Gastrocnemius medialis (tissue), 4 donors: ENCODE results near the gene GPER1. TPM values are rescaled to one million over a fixed set of nuclear protein-coding genes. Genes with fewer than 3 reads are reported as not detected.
"Not testable (repeated sequence)": the region's sequence is repeated elsewhere in the genome, so short reads cannot be mapped to it uniquely, and the experiment has no call there.

Source experiments
- ATAC-seq, 2 donors: fragments of 150-250 bp; one replicate each; pipeline ENCODE4 v1.9.1; 2016
- DNase-seq, 2 donors: peaks; one replicate each; pipeline ENCODE4 v3.0.0-alpha.2; 2019
- H3K27ac ChIP-seq, 4 donors: fragments of 200-600 bp; sonication (generic); 1 replicate in 1 of 4; 2 replicates in 3 of 4; pipeline ENCODE4 v1.5.1; 2016 to 2018; ENCODE audit warnings: mild to moderate bottlenecking in 2 of 4, moderate library complexity in 1 of 4
- H3K27me3 ChIP-seq, 3 donors: fragments of 200-600 bp; sonication (generic) in 2 of 3; 1 replicate in 1 of 3; 2 replicates in 2 of 3; pipeline versions ENCODE4 v1.5.1 to v1.6.0; 2016 to 2019; ENCODE audit warnings: mild to moderate bottlenecking in 1 of 3, moderate library complexity in 1 of 3
- H3K36me3 ChIP-seq, 2 donors: fragments of 200-600 bp; sonication (generic) in 1 of 2; one replicate each; pipeline ENCODE4 v1.5.1; 2017 to 2018
- H3K4me1 ChIP-seq, 2 donors: fragments of 200-600 bp; sonication (generic) in 1 of 2; one replicate each; pipeline ENCODE4 v1.5.1; 2016 to 2017; ENCODE audit warnings: mild to moderate bottlenecking in 2 of 2
- H3K4me3 ChIP-seq, 4 donors: fragments of 200-600 bp; sonication (generic) in 3 of 4; 1 replicate in 1 of 4; 2 replicates in 3 of 4; pipeline ENCODE4 v1.5.1; 2016 to 2019; ENCODE audit warnings: mild to moderate bottlenecking in 2 of 4
- H3K9me3 ChIP-seq, 3 donors: fragments of 200-600 bp; sonication (generic) in 2 of 3; 1 replicate in 1 of 3; 2 replicates in 2 of 3; pipeline ENCODE4 v1.5.1; 2016 to 2019
- CTCF ChIP-seq, 5 experiments: fragments of 450-650 bp in 3 of 5; fragments of 200-600 bp in 2 of 5; sonication (generic) in 2 of 5; IDR thresholded peaks in 4 of 5; conservative IDR thresholded peaks in 1 of 5; 1 replicate in 4 of 5; 2 replicates in 1 of 5; pipeline ENCODE4 v1.5.1; 2016 to 2019; ENCODE audit warnings: antibody characterized with exemption in 5 of 5, mild to moderate bottlenecking in 3 of 5, moderate library complexity in 3 of 5
- POLR2A ChIP-seq, 2 donors: fragments of 450-650 bp; IDR thresholded peaks; one replicate each; pipeline ENCODE4 v1.6.1; 2017; ENCODE audit warnings: antibody characterized with exemption in 2 of 2, mild to moderate bottlenecking in 2 of 2, moderate library complexity in 2 of 2
- in situ Hi-C, 4 donors: fragments of 200-750 bp; cut with MboI; loops; one replicate each; pipeline versions ENCODE4 v1.15.0 to v1.8.0; 2017; ENCODE audit warnings: low sequenced_read_pairs in 4 of 4
- intact Hi-C: fragments of 100-400 bp; cut with DNase I; formaldehyde crosslinking; loops from one replicate; pipeline ENCODE4 v1.15.1; 2023; ENCODE audit warnings: low total_unique reads
- total RNA-seq, 4 donors: library from RNA; depleted of rRNA; stranded (reverse); fragments of >200 nt; gene quantifications; one replicate each; pipeline versions ENCODE4 v1.1.0 to v1.2.3, GENCODE V29; 2016

Gene GPER1
- 1 to 10 TPM in 3 of 4 donors, under 1 TPM in 1; 0.92 to 3.2 (median 2.1) TPM for total RNA-seq

- Histone ChIP-seq H3K9me3 (no peaks in the 10 kb centered on the region), H3K4me3 (peak within 1 kb of the TSS; percentile 36 to 53 (median 48)), H3K4me1 (peaks cover 7 to 17% of the 10 kb centered on the region in 2 donors), H3K36me3 (no peaks in the 10 kb centered on the region), H3K27me3 (no peaks in the 10 kb centered on the region), H3K27ac (peak within 1 kb of the TSS; percentile 39 to 57 (median 44))
- in situ Hi-C loops = loop anchor here in 3 of 4 donors (5.0 to 10.0 kb wide), 3 partner anchors 84 to 97 kb away; no protein-coding TSS in a partner anchor
- intact Hi-C loops = loop anchor here (1.0 kb wide), 2 partner anchors 35 to 88 kb away; no protein-coding TSS in a partner anchor
- no peak for TF ChIP-seq CTCF (IDR thresholded peaks at IDR 0.05 in 4 of 5, conservative IDR thresholded peaks at IDR 0.05 in 1 of 5)
- TF ChIP-seq POLR2A (IDR thresholded peaks at IDR 0.05) = no peak
- ATAC-seq = peak in 1 of 2 donors; percentile 18
- no peak for DNase-seq
These were observed at the start of gene GPER1 for GRCh38 chr7:1087952-1088920. Gene GPER1, plus strand, starts transcription at chr7:1088113. Its CDS starts 3,616 bp downstream, at chr7:1091729.

- in situ Hi-C loops = loop anchor here in 1 of 4 donors (10.0 kb wide), 1 partner anchor 45 kb away; no protein-coding TSS in a partner anchor
- H3K9me3 ChIP-seq, H3K27ac ChIP-seq, H3K36me3 ChIP-seq, DNase-seq, H3K27me3 ChIP-seq, ATAC-seq, H3K4me3 ChIP-seq: not testable (repeated sequence)
- intact Hi-C loops = loop anchor here (5.0 to 10.0 kb wide), 4 partner anchors 122 to 532 kb away; partner anchors contain the start of genes GET4, MAFK, PSMG3 and ZFAND2A
- H3K4me1 ChIP-seq = peaks cover 22 to 29% of the 10 kb centered on the region in 2 donors
These were observed 47.7 kb upstream of the GPER1 start for GRCh38 chr7:1040233-1040632.

- TF ChIP-seq CTCF (IDR thresholded peaks at IDR 0.05 in 4 of 5, conservative IDR thresholded peaks at IDR 0.05 in 1 of 5) = no peak
- no peak for TF ChIP-seq POLR2A (IDR thresholded peaks at IDR 0.05)
- Histone ChIP-seq H3K27me3 (no peaks in the 10 kb centered on the region), H3K36me3 (no peaks in the 10 kb centered on the region), H3K4me1 (peaks cover 27 to 35% of the 10 kb centered on the region in 2 donors), H3K27ac (no peak overlapping the region), H3K9me3 (no peaks in the 10 kb centered on the region), H3K4me3 (peak overlapping the region in 1 of 4 donors; percentile 0)
- ATAC-seq (no peak), DNase-seq (no peak)
- in situ Hi-C loops (loop anchor here in 1 of 4 donors (10.0 kb wide), 1 partner anchor 46 kb away; no protein-coding TSS in a partner anchor), intact Hi-C loops (loop anchor here (5.0 to 10.0 kb wide), 4 partner anchors 122 to 532 kb away; partner anchors contain the start of genes GET4, MAFK, PSMG3 and ZFAND2A)
These were observed 47.1 kb upstream of the GPER1 start for GRCh38 chr7:1040790-1041189.

- Histone ChIP-seq H3K27ac (peak overlapping the region in 1 of 4 donors; percentile 40), H3K27me3 (no peaks in the 10 kb centered on the region), H3K9me3 (no peaks in the 10 kb centered on the region), H3K4me3 (no peak overlapping the region), H3K36me3 (no peaks in the 10 kb centered on the region), H3K4me1 (peaks cover 34 to 38% of the 10 kb centered on the region in 2 donors)
- no peak for TF ChIP-seq CTCF (IDR thresholded peaks at IDR 0.05 in 4 of 5, conservative IDR thresholded peaks at IDR 0.05 in 1 of 5)
- no peak for TF ChIP-seq POLR2A (IDR thresholded peaks at IDR 0.05)
- intact Hi-C loops (loop anchor here (5.0 to 10.0 kb wide), 4 partner anchors 120 to 530 kb away; partner anchors contain the start of genes GET4, MAFK, PSMG3 and ZFAND2A), in situ Hi-C loops (loop anchor here in 1 of 4 donors (10.0 kb wide), 1 partner anchor 47 kb away; no protein-coding TSS in a partner anchor)
- ATAC-seq (no peak), DNase-seq (no peak)
These were observed 46.1 kb upstream of the GPER1 start for GRCh38 chr7:1041551-1042491.
